NT2/D1 (cell line): ENCODE measurements around the gene WNT8B.

Experiments used
- DNase-seq: peaks from one replicate; pipeline ENCODE4 v3.0.0-alpha.2; 2011; ENCODE audit warnings: low read depth, low spot score
- H3K27me3 ChIP-seq: 2 replicates; pipeline ENCODE4 v1.6.0; 2011; ENCODE audit warnings: mild to moderate bottlenecking; ENCODE audit not compliant: insufficient read length, insufficient read depth
- H3K36me3 ChIP-seq: 2 replicates; pipeline ENCODE4 v1.6.1; 2011; ENCODE audit warnings: mild to moderate bottlenecking, low read length, mixed read lengths; ENCODE audit not compliant: insufficient read depth, insufficient read length
- H3K4me1 ChIP-seq: 2 replicates; pipeline ENCODE4 v1.5.1; 2011; ENCODE audit not compliant: insufficient read depth, insufficient read length
- H3K4me3 ChIP-seq: 2 replicates; pipeline ENCODE4 v1.5.1; 2011; ENCODE audit warnings: low read depth; ENCODE audit not compliant: insufficient read length
- H3K9ac ChIP-seq: 2 replicates; pipeline ENCODE4 v1.6.0; 2011; ENCODE audit warnings: low read depth; ENCODE audit not compliant: insufficient read length
- H3K9me3 ChIP-seq: 2 replicates; pipeline ENCODE4 v1.5.1; 2011; ENCODE audit warnings: mild to moderate bottlenecking, low read length; ENCODE audit not compliant: insufficient read depth
- SUZ12 ChIP-seq: IDR thresholded peaks from 2 replicates; pipeline ENCODE4 v1.6.1; 2011; ENCODE audit not compliant: insufficient read length, insufficient read depth; ENCODE audit errors: extremely low read depth
- YY1 ChIP-seq: IDR thresholded peaks from 2 replicates; pipeline ENCODE4 v1.6.1; 2011; ENCODE audit not compliant: insufficient read length, insufficient read depth
- ZNF274 ChIP-seq: IDR thresholded peaks from 2 replicates; pipeline ENCODE4 v1.6.1; 2011; ENCODE audit warnings: mild to moderate bottlenecking, low read depth, low read length

Gene WNT8B

DNA sequence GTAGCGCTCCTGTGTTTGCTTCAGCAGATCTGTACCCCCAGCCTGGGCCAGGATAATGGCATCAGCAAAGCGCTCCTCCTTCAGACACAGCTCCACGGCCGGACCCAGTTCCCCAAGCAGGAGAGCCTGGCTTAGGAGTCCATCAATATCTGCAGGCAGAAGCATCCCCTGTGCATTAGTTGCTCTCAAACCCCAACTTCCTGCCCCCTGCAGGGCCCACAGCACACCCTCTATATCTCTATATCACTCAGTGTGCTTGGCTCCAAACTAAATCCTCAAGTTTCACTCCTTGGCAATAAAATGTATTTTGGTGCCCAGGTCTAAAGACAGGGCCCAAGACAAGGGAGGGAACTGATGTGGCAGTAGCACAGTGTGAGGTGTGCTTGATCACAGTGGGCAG lies 35.2 kb downstream of the WNT8B start:
- no peak for TF ChIP-seq SUZ12
- TF ChIP-seq ZNF274 = no peak
- TF ChIP-seq YY1 = no peak
- peaks cover 17% of the 10 kb centered on the region for H3K36me3 ChIP-seq
- no peak overlapping the region for H3K4me3 ChIP-seq
- no peaks in the 10 kb centered on the region for H3K27me3 ChIP-seq
- no peaks in the 10 kb centered on the region for H3K4me1 ChIP-seq
- no peak for DNase-seq
- no peaks in the 10 kb centered on the region for H3K9me3 ChIP-seq
- no peak overlapping the region for H3K9ac ChIP-seq

DNA sequence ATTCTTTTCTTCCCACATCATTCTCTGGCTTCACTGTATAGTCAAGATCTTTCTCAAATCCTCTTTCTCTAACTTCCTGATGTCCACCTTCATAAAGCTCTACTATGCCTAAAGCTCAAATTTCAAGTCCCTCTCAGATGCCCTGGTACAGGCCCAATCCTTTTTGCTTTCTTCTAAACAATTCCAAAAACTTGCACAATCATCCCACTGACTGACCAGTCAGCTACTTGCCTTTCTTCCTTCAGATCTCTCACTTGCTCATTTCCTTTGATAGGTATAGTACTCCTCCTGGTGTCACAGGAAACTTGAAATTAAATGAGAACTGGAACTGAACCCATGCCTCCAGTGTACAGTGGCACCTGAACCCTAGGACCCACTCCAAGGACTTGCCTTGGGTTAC lies 38.6 kb downstream of the WNT8B start:
- Histone ChIP-seq H3K4me1 (no peaks in the 10 kb centered on the region), H3K9ac (no peak overlapping the region), H3K27me3 (no peaks in the 10 kb centered on the region), H3K36me3 (peaks cover 16% of the 10 kb centered on the region), H3K9me3 (no peaks in the 10 kb centered on the region), H3K4me3 (no peak overlapping the region)
- TF ChIP-seq SUZ12 (no peak), YY1 (no peak), ZNF274 (no peak)
- no peak for DNase-seq

DNA sequence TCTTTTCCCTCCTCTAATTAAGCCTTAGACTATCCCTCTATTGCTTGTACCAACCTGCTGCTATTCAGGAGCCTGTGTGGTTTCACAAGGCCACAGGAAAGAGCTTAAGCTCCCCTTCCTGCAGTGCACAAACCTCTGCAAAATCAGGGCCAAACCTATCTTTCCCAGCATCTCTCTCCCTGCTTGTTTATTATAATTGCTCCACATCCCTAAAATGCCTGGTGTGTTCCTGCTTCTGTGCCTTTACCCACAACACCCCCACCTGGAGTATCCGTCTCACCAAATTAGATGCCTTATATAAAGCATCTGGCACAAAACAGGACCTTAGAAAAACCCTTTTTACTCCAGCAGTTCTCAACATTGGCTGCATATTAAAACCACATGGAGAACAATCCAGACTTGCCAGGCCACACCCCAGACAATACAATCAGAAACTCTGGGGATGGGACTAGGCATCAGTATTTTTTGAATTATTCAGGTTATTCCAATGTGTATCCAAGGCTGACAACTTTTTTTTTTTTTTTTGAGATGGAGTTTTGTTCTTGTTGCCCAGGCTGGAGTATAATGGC lies 40.2 kb downstream of the WNT8B start:
- no peak for DNase-seq
- Histone ChIP-seq H3K4me3 (no peak overlapping the region), H3K27me3 (no peaks in the 10 kb centered on the region), H3K36me3 (peaks cover 6% of the 10 kb centered on the region), H3K9me3 (no peaks in the 10 kb centered on the region), H3K4me1 (no peaks in the 10 kb centered on the region), H3K9ac (no peak overlapping the region)
- TF ChIP-seq SUZ12 (no peak), YY1 (no peak), ZNF274 (no peak)

DNA sequence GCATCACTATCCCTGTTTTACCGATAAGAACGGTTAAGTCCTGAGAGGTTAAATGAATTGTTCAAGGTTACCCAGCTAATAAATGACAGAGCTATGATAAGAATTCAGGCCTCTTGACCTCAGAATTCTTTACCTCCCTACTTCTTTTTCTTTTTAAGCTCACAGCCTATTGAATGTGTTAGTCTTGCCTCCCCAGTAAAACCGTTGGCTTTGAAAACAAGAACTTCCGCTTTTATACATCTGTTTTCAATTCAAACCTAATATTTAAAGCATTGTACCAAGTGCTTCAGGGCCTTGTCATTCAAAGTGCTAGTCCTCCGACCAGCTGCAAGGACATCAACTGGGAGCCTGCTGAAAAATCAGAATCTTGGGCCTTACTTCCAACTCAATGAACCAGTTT lies 41.3 kb downstream of the WNT8B start:
- Histone ChIP-seq H3K27me3 (no peaks in the 10 kb centered on the region), H3K4me1 (no peaks in the 10 kb centered on the region), H3K9ac (no peak overlapping the region), H3K4me3 (no peak overlapping the region), H3K36me3 (peaks cover 3% of the 10 kb centered on the region), H3K9me3 (no peaks in the 10 kb centered on the region)
- TF ChIP-seq ZNF274 = no peak
- no peak for TF ChIP-seq YY1
- no peak for TF ChIP-seq SUZ12
- no peak for DNase-seq

DNA sequence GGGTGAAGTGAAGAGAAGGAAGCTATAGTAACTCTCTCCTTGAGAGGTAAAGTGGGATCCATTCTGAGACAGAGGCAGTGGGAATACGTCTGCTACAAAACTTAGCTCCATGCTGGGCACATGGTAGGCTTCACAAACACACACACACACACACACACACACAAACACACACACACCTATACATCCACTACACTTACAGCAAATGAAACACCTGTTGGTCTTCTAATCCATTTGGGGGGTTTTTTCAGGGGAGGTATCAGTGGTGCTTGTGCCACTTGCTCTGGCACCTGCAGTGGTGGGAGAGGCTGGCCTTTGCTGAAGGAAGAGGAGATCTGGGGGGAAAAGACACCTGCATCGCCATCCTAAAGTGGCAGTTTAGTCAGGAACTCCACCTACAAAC lies 42.4 kb downstream of the WNT8B start:
- H3K4me1 ChIP-seq = no peaks in the 10 kb centered on the region
- H3K9me3 ChIP-seq = no peaks in the 10 kb centered on the region
- H3K36me3 ChIP-seq = peaks cover 3% of the 10 kb centered on the region
- TF ChIP-seq ZNF274 (no peak), YY1 (no peak), SUZ12 (no peak)
- H3K27me3 ChIP-seq = no peaks in the 10 kb centered on the region
- no peak overlapping the region for H3K4me3 ChIP-seq
- no peak overlapping the region for H3K9ac ChIP-seq
- no peak for DNase-seq

DNA sequence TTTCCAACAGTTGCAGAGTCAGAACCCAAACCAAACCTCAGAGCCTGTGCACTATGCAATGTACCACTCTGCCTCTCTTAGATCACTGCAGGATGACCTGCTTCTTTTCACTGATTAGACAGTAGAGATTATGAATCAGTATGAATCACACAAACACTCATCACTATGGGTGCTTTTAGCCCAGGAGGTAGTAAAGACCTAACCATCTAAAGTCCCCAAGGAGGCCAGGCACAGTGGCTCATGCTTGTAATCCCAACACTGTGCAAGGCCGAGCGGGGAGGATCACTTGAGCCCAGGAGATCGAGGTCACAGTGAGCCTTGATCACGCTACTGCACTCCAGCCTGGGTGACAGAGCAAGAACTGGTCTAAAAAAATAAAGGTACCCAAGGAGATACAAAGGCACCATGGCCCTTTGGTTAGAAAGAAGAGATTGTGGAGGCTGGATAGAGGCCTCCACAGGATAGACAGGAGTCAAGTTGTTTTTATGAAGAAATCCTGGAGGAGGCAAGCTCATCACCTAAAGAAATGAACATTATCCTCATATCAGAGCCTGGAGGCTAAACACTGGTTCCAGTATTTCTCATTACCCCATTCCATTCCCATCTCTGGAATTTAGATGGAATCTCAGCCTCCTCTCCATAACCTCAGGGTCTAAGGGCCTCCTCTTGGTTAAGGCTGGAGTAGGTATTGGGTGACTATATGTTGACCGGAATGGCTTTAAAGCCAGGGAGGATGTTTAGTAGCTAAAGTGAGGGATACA lies 44.0 kb downstream of the WNT8B start:
- Histone ChIP-seq H3K27me3 (no peaks in the 10 kb centered on the region), H3K4me1 (no peaks in the 10 kb centered on the region), H3K36me3 (peaks cover 3% of the 10 kb centered on the region), H3K9ac (no peak overlapping the region), H3K4me3 (no peak overlapping the region), H3K9me3 (no peaks in the 10 kb centered on the region)
- no peak for DNase-seq
- no peak for TF ChIP-seq YY1
- TF ChIP-seq ZNF274 = no peak
- no peak for TF ChIP-seq SUZ12

DNA sequence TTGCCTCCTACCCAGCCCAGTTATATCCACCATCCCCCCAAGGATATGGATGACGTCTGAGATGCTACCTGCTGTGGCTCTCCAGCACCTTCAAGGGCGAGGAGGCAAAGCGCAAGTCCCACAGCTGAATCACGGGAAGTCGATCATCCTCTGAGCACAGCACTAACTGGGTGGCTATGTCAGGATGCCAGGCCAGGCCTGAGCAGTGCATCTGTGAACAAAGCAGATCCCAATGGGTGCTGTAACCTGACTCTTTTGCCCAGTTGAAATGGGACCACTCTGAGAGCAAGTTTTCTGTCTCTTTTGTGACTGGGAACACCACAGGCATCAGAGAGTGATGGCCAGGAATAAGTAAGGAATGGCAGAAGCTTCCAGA lies 44.5 kb downstream of the WNT8B start:
- H3K27me3 ChIP-seq = no peaks in the 10 kb centered on the region
- H3K4me3 ChIP-seq = no peak overlapping the region
- TF ChIP-seq SUZ12 = no peak
- no peak for TF ChIP-seq ZNF274
- no peak for TF ChIP-seq YY1
- H3K9me3 ChIP-seq = no peaks in the 10 kb centered on the region
- H3K9ac ChIP-seq = no peak overlapping the region
- no peaks in the 10 kb centered on the region for H3K4me1 ChIP-seq
- DNase-seq = no peak
- H3K36me3 ChIP-seq = peaks cover 3% of the 10 kb centered on the region
